Measurements from ENCODE around the gene WDFY4.

DNA sequence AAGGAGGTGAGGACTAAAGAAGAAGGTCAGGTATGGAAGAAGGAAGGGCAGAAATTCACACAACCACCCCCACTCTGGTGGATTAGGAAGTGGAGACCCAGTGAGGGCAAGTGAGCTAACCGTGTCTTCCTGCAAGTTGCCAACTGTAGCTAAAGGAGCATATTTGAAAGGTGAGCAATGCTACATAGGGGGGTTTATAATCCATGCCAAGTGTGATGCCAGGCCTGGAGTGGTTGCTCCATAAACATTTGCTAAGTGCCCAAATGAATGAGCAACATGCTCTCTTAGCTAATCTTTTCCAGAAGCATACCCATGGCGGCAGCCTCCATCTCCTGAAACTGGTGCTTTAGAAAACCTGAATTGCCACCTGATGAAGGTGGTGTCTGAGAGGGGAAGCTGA, 133.4 kb downstream of the WDFY4 start:
- TF ChIP-seq EZH2 (IDR thresholded peaks at IDR 0.05) (no peak), EZH2phosphoT487 (IDR thresholded peaks at IDR 0.05) (no peak)
- TF ChIP-seq, protein P1, sequence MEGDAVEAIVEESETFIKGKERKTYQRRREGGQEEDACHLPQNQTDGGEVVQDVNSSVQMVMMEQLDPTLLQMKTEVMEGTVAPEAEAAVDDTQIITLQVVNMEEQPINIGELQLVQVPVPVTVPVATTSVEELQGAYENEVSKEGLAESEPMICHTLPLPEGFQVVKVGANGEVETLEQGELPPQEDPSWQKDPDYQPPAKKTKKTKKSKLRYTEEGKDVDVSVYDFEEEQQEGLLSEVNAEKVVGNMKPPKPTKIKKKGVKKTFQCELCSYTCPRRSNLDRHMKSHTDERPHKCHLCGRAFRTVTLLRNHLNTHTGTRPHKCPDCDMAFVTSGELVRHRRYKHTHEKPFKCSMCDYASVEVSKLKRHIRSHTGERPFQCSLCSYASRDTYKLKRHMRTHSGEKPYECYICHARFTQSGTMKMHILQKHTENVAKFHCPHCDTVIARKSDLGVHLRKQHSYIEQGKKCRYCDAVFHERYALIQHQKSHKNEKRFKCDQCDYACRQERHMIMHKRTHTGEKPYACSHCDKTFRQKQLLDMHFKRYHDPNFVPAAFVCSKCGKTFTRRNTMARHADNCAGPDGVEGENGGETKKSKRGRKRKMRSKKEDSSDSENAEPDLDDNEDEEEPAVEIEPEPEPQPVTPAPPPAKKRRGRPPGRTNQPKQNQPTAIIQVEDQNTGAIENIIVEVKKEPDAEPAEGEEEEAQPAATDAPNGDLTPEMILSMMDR (IDR thresholded peaks at IDR 0.05) = no peak
